Activated CD8-positive, alpha-beta memory T cell treated with anti-CD3 and anti-CD28 coated beads for 36 hours (primary cell): ENCODE measurements around the gene DPP3. TPM values are rescaled to one million over a fixed set of nuclear protein-coding genes. Genes with fewer than 3 reads are reported as not detected.

ENCODE experiments used
- total RNA-seq, 2 experiments: library from RNA; stranded (reverse); gene quantifications; one replicate each; pipeline ENCODE4 v1.2.3, GENCODE V29; 2021

Gene DPP3
- total RNA-seq, 2 experiments from 2014 or later = 68.6 to 72.3 TPM

Other genes starting within 250 kb of the DPP3 start
- 10 to 100 TPM; 57.4 to 59.5 TPM for gene KLC2, start 222.7 kb upstream of the DPP3 start, total RNA-seq
- gene RAB1B, start 211.8 kb upstream of the DPP3 start, total RNA-seq = 100 to 1,000 TPM; 118 TPM
- gene CNIH2, start 202.3 kb upstream of the DPP3 start, total RNA-seq = 1 to 10 TPM; 2.4 to 3.5 TPM
- gene YIF1A, start 191.3 kb upstream of the DPP3 start, total RNA-seq = 10 to 100 TPM; 78.6 to 83.3 TPM
- gene TMEM151A, start 188.5 kb upstream of the DPP3 start, total RNA-seq = not detected
- gene CD248, start 163.4 kb upstream of the DPP3 start, total RNA-seq = 1 to 10 TPM; 5.2 to 5.6 TPM
- under 1 TPM; 0.53 to 0.75 TPM for gene RIN1, start 144.0 kb upstream of the DPP3 start, total RNA-seq
- 10 to 100 TPM; 57.1 to 59.3 TPM for gene BRMS1, start 135.3 kb upstream of the DPP3 start, total RNA-seq
- 10 to 100 TPM; 11.7 to 13.4 TPM for gene B4GAT1, start 132.8 kb upstream of the DPP3 start, total RNA-seq
- gene SLC29A2, start 108.7 kb upstream of the DPP3 start, total RNA-seq = 10 to 100 TPM; 12.1 to 13.0 TPM
- gene NPAS4, start 59.4 kb upstream of the DPP3 start, total RNA-seq = not detected
- 100 to 1,000 TPM; 154 to 157 TPM for gene MRPL11, start 41.6 kb upstream of the DPP3 start, total RNA-seq
- gene PELI3, start 13.5 kb upstream of the DPP3 start, total RNA-seq = 1 to 10 TPM; 7.9 to 8.2 TPM
- 10 to 100 TPM; 17.8 to 19.3 TPM for gene BBS1, start 30.2 kb downstream of the DPP3 start, total RNA-seq
- 10 to 100 TPM; 14.4 to 15.3 TPM for gene ZDHHC24, start 65.6 kb downstream of the DPP3 start, total RNA-seq
- under 1 TPM; 0.08 to 0.23 TPM for gene ACTN3, start 66.5 kb downstream of the DPP3 start, total RNA-seq
- 1 to 10 TPM; 3.2 to 3.3 TPM for gene CTSF, start 88.2 kb downstream of the DPP3 start, total RNA-seq
- gene CCDC87, start 112.6 kb downstream of the DPP3 start, total RNA-seq = under 1 TPM; 0.13 to 0.21 TPM
- 10 to 100 TPM; 24.6 to 25.4 TPM for gene CCS, start 112.8 kb downstream of the DPP3 start, total RNA-seq
- 100 to 1,000 TPM; 155 to 158 TPM for gene RBM14, start 136.2 kb downstream of the DPP3 start, total RNA-seq
- gene RBM4, start 158.3 kb downstream of the DPP3 start, total RNA-seq = 100 to 1,000 TPM; 112 to 119 TPM
- 10 to 100 TPM; 17.2 to 18.1 TPM for gene RBM4B, start 197.5 kb downstream of the DPP3 start, total RNA-seq
- under 1 TPM; 0.59 to 0.96 TPM for gene SPTBN2, start 248.8 kb downstream of the DPP3 start, total RNA-seq